Caco-2 (cell line): Measurements from ENCODE around the gene TRPC4. TPM values are rescaled to one million over a fixed set of nuclear protein-coding genes. Genes with fewer than 3 reads are reported as not detected.

Source experiments
- BruUV-seq: library from RNA; stranded (reverse); fragments of 400-500 nt; replicated peaks from 2 replicates; lab custom pipeline; 2021; lab: Mats Ljungman, UMichigan
- CTCF ChIA-PET: fragments of 300-600 bp; sonication (Branson Sonifier 250); formaldehyde crosslinking; loops from one replicate; lab custom pipeline; 2022; ENCODE audit warnings: antibody characterized with exemption; lab: Charles Lee
- POLR2A ChIA-PET: fragments of 300-600 bp; sonication (Branson Sonifier 250); formaldehyde crosslinking; loops from one replicate; lab custom pipeline; 2022; ENCODE audit warnings: antibody characterized with exemption; lab: Charles Lee
- DNase-seq, 2 experiments: peaks; one replicate each; pipeline versions ENCODE4 v3.0.0 to v3.0.0-alpha.2; 2020 to 2022
- H3K27me3 ChIP-seq: replicated peaks from 2 replicates; pipeline ENCODE4 v1.6.0; 2011; ENCODE audit warnings: low read length; ENCODE audit not compliant: control insufficient read depth, insufficient read depth
- H3K36me3 ChIP-seq: 2 replicates; pipeline ENCODE4 v1.5.1; 2011; ENCODE audit warnings: low read length; ENCODE audit not compliant: control insufficient read depth, insufficient read depth
- H3K4me1 ChIP-seq: fragments of 250-450 bp; sonication (Bioruptor Pico); 2 replicates; pipeline ENCODE4 v1.5.1; 2020; ENCODE audit warnings: mild to moderate bottlenecking
- H3K4me3 ChIP-seq: 2 replicates; pipeline ENCODE4 v1.5.1; 2011; ENCODE audit warnings: low read depth, mild to moderate bottlenecking, control low read depth, low read length
- H3K9me3 ChIP-seq: fragments of 250-450 bp; sonication (Bioruptor Pico); 2 replicates; pipeline ENCODE4 v1.5.1; 2020; ENCODE audit warnings: mild to moderate bottlenecking, moderate library complexity
- H3K27ac Mint-ChIP-seq: one replicate; pipeline ENCODE4 v1.8.0; 2022; ENCODE audit warnings: mixed read lengths; ENCODE audit not compliant: unreplicated experiment
- H3K27me3 Mint-ChIP-seq: one replicate; pipeline ENCODE4 v1.8.0; 2022; ENCODE audit warnings: mixed read lengths; ENCODE audit not compliant: insufficient read depth, unreplicated experiment
- H3K36me3 Mint-ChIP-seq: one replicate; pipeline ENCODE4 v1.8.0; 2022; ENCODE audit warnings: mild to moderate bottlenecking, mixed read lengths; ENCODE audit not compliant: insufficient read depth, unreplicated experiment
- H3K4me1 Mint-ChIP-seq: one replicate; pipeline ENCODE4 v1.8.0; 2022; ENCODE audit warnings: low read depth, mixed read lengths; ENCODE audit not compliant: unreplicated experiment
- H3K4me3 Mint-ChIP-seq: one replicate; pipeline ENCODE4 v1.8.0; 2022; ENCODE audit warnings: mild to moderate bottlenecking, moderate library complexity, mixed read lengths; ENCODE audit not compliant: unreplicated experiment
- H3K9me3 Mint-ChIP-seq: one replicate; pipeline ENCODE4 v1.8.0; 2022; ENCODE audit warnings: mixed read lengths; ENCODE audit not compliant: unreplicated experiment
- intact Hi-C: fragments of 100-400 bp; cut with micrococcal nuclease; formaldehyde crosslinking; loops from one replicate; pipeline ENCODE4 v1.10.0; 2022; ENCODE audit not compliant: unreplicated experiment
- total RNA-seq: library from RNA; stranded (reverse); gene quantifications from 2 replicates; pipeline ENCODE4 v1.2.3, GENCODE V29; 2022
- TF ChIP-seq, protein P1 (sequence below), 2 experiments: fragments of 200-600 bp in 1 of 2; IDR thresholded peaks; 1 replicate in 1 of 2; 2 replicates in 1 of 2; pipeline versions ENCODE4 v1.5.1 to v1.8.0; 2011 to 2022; ENCODE audit warnings: antibody characterized with exemption in 1 of 2, control low read depth in 1 of 2, inconsistent platforms in 1 of 2, low read depth in 1 of 2, low read length in 1 of 2, mild to moderate bottlenecking in 1 of 2, moderate library complexity in 1 of 2; ENCODE audit not compliant: insufficient read depth in 1 of 2, severe bottlenecking in 1 of 2, unreplicated experiment in 1 of 2

Gene TRPC4
- total RNA-seq, 1 experiment from 2014 or later = not detected

DNA sequence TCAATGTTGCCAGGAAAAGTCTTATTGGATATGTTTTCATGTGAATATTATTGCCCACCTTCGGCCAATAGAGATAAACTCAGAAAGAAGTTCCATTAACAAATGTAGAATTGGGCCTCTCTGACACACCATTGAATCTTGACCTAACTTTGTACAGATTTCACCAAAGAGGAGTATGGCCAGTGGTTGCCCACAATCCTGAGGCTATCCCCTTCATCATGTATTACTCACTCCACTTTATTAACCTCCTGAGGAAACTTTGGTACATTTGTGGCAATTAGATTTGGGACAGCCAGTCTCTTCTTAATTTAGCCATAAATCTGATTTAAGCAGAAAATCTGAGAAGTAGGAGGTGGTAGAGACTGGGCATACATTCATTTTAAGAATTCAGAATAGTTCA is 217.7 kb downstream of the TRPC4 start:
- CTCF ChIA-PET = no interaction called here
- Mint-ChIP-seq H3K36me3 (no peaks in the 10 kb centered on the region), H3K4me3 (no peak overlapping the region), H3K27ac (no peak overlapping the region), H3K4me1 (peaks cover 5% of the 10 kb centered on the region), H3K9me3 (no peaks in the 10 kb centered on the region), H3K27me3 (peaks cover 8% of the 10 kb centered on the region)
- intact Hi-C loops = no loop called here
- BruUV-seq = no TSS peak
- no peak for DNase-seq
- Histone ChIP-seq H3K36me3 (no peaks in the 10 kb centered on the region), H3K9me3 (no peaks in the 10 kb centered on the region), H3K4me1 (no peaks in the 10 kb centered on the region), H3K4me3 (no peak overlapping the region), H3K27me3 (no peaks in the 10 kb centered on the region)
- POLR2A ChIA-PET = no interaction called here
- TF ChIP-seq, protein P1, sequence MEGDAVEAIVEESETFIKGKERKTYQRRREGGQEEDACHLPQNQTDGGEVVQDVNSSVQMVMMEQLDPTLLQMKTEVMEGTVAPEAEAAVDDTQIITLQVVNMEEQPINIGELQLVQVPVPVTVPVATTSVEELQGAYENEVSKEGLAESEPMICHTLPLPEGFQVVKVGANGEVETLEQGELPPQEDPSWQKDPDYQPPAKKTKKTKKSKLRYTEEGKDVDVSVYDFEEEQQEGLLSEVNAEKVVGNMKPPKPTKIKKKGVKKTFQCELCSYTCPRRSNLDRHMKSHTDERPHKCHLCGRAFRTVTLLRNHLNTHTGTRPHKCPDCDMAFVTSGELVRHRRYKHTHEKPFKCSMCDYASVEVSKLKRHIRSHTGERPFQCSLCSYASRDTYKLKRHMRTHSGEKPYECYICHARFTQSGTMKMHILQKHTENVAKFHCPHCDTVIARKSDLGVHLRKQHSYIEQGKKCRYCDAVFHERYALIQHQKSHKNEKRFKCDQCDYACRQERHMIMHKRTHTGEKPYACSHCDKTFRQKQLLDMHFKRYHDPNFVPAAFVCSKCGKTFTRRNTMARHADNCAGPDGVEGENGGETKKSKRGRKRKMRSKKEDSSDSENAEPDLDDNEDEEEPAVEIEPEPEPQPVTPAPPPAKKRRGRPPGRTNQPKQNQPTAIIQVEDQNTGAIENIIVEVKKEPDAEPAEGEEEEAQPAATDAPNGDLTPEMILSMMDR (IDR thresholded peaks at IDR 0.05; ENCODE audit: insufficient read depth in 1 of 2, low read depth in 1 of 2, low read length in 1 of 2, severe bottlenecking in 1 of 2, unreplicated experiment in 1 of 2) = no peak

DNA sequence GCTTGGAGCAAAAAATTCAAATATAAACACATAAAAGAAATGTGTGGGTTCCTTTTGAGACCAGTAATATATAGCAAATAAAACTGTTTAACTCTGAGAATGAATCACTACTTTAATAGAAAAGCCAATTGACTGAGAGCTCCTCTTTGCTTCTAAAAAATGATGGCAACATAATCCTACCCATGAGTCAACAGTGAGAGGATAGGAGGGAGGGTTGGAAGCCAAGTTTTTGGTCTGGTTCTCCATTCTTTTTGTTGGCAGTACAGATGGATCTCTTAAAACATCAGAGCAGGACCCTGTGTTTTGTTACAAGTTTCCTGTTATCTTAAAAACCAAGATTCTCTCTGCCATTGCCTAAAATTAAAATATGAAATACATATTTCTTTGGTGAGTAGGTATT is 221.0 kb downstream of the TRPC4 start:
- Mint-ChIP-seq H3K9me3 (no peaks in the 10 kb centered on the region), H3K36me3 (no peaks in the 10 kb centered on the region), H3K27ac (no peak overlapping the region), H3K4me3 (no peak overlapping the region), H3K27me3 (peaks cover 8% of the 10 kb centered on the region), H3K4me1 (peaks cover 7% of the 10 kb centered on the region)
- Histone ChIP-seq H3K27me3 (no peaks in the 10 kb centered on the region), H3K36me3 (no peaks in the 10 kb centered on the region), H3K4me1 (peaks cover 4% of the 10 kb centered on the region; the same call in 1 of the 2 replicates), H3K9me3 (no peaks in the 10 kb centered on the region), H3K4me3 (no peak overlapping the region)
- ChIA-PET CTCF (no interaction called here), POLR2A (no interaction called here)
- BruUV-seq = no TSS peak
- intact Hi-C loops = no loop called here
- DNase-seq = no peak
- TF ChIP-seq, protein P1 (IDR thresholded peaks at IDR 0.05; ENCODE audit: insufficient read depth in 1 of 2, low read depth in 1 of 2, low read length in 1 of 2, severe bottlenecking in 1 of 2, unreplicated experiment in 1 of 2) = no peak

DNA sequence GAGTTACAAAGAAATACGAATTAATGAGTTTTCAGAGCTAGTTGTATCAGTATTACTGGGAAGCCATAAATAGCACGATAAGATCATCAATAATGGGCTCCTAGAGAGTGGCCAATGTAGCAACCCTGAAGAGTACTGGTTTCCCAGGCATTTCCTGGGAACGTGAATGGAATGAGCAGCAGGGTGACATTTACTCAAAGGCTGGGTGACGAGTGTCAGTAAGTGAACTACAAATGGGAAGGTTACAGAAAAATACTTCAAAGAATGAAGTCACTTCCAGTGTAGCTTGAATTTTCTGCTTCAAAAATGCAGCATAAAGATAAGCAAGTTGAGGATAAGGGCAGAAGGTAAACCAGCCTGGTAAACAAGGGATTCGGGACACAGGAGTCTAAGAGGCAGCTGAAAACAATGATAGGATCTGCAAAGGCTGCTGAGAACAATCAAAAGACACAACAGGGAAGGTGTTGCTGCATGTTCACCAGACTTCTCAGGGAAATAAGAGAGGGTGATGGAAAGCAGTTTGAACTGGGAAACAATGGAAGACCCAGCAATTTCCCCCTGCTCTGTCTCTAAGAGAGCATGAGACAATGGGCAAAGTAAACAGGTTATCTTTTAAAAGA is 222.4 kb downstream of the TRPC4 start:
- Mint-ChIP-seq H3K36me3 (no peaks in the 10 kb centered on the region), H3K4me3 (no peak overlapping the region), H3K27ac (no peak overlapping the region), H3K4me1 (peaks cover 7% of the 10 kb centered on the region), H3K9me3 (no peaks in the 10 kb centered on the region), H3K27me3 (peaks cover 8% of the 10 kb centered on the region)
- ChIA-PET CTCF (no interaction called here), POLR2A (no interaction called here)
- TF ChIP-seq, protein P1 (IDR thresholded peaks at IDR 0.05; ENCODE audit: insufficient read depth in 1 of 2, low read depth in 1 of 2, low read length in 1 of 2, severe bottlenecking in 1 of 2, unreplicated experiment in 1 of 2) = no peak
- no TSS peak for BruUV-seq
- no peak for DNase-seq
- no peak overlapping the region for H3K4me3 ChIP-seq
- no peaks in the 10 kb centered on the region for H3K36me3 ChIP-seq
- no peaks in the 10 kb centered on the region for H3K9me3 ChIP-seq
- intact Hi-C loops = no loop called here
- H3K27me3 ChIP-seq = no peaks in the 10 kb centered on the region
- peaks cover 4% of the 10 kb centered on the region; the same call in 1 of the 2 replicates for H3K4me1 ChIP-seq
